Dedifferentiated amniotic fluid mesenchymal stem cell (primary cell): ENCODE data around the gene LRRC53.

Source experiments
- DNase-seq: peaks from one replicate; pipeline ENCODE4 v3.0.0-alpha.2; 2016; ENCODE audit errors: extremely low spot score

Gene LRRC53

GRCh38 chr1:74436078-74436477, 76.3 kb downstream of the LRRC53 start:
- DNase-seq = no peak

DNA sequence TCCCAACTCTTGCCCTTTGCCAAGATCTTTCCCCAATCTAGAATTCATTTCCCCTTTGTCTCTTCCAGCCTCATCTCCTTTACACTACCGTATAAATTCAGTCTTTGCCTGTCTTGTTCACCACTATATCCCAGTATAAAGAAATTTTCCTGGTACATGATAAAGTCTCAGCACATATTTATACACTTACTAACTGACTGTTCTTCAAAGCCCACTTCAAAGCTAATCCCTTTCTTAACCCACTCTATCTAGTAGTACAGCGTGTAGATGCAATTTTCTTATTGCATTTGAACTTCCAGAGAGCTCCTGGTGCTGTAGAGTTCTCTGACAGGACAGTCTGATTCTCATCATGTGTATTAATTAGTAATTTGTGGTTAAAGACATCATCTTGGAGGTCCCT, 78.1 kb downstream of the LRRC53 start:
- DNase-seq = no peak

- DNase-seq = no peak
Observed at GRCh38 chr1:74432325-74432724, 80.1 kb downstream of the LRRC53 start.

GRCh38 chr1:74431531-74431930, 80.9 kb downstream of the LRRC53 start:
- no peak for DNase-seq

DNA sequence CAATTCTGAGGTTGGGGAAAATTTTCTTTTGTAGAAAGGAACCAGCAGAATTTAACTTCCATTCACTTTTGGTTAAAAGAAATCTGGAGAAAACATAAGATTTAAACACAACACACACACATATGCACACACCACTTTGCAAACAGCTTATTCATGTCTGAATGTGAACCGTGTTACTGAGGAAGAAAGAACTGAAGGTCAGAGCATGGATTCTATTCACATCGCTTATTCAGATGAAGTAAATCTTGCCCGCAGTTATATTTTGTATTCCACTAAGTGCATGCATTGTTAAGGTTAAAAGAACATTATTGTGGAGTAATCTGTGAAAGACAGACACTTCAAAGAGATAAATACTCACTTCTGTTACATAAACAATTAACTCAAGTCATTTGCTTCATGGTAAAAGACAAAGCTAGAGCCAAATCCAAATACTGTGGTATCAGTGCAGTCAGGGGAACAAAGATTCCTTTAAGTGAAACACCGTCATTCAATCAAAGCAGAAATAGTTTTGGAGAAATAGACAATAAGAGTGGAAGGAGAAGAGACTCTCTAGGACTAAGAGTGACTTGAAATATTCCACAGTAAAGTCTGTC, 82.0 kb downstream of the LRRC53 start:
- DNase-seq = no peak

GRCh38 chr1:74429580-74429979, 82.8 kb downstream of the LRRC53 start:
- no peak for DNase-seq

DNA sequence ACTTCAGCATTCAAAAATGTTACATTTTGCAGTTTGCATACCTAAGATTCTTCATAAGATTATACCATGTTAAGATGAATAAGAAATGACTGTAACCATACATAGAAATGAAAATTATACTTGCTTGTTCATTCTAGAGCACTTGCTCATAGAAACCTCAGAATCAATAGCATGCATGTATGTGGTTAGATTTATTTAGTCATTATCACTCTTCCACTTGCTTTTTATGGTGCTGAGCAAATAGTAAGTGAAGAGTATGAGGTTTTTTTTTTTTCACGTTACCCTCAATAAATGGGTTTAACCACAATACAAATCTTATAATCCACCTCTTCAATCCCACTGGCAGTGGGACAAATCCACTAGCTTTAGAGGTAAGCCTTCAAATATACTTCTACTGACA, 84.7 kb downstream of the LRRC53 start:
- DNase-seq = no peak

DNA sequence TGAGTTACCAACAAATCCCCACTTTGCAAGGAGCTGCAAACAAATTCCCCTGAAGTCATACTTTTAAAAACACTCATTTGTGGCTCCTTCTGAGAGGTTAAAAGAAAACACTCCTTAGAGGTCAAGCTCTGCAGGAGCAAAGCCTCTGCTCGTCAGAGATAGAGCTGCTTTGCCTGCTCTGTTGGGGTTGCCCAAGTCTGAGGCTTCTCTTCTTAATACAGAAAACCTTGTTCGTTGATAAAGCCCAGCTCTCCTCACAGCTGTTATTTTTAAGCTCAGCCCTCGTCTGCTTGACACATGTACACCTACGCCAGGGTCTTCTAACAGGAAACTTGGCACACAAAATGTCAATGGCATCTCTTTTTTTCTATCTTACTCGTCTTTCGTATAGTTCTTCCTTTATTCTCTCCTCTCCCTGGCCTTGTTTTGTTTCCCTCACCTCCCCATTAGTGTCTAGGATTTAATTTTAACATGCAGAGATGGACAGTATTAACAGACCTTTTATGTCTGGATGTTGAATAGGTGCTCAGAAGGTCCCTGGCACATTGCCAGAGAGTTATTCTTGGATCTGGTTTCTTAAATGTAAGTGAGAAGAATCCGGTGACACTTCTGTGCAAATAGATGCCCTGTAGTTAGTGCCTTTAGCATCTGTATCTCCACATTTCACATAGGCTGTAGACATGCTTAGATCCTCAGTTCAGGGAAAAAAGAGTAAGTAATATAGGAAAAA, 86.0 kb downstream of the LRRC53 start:
- DNase-seq = no peak

DNA sequence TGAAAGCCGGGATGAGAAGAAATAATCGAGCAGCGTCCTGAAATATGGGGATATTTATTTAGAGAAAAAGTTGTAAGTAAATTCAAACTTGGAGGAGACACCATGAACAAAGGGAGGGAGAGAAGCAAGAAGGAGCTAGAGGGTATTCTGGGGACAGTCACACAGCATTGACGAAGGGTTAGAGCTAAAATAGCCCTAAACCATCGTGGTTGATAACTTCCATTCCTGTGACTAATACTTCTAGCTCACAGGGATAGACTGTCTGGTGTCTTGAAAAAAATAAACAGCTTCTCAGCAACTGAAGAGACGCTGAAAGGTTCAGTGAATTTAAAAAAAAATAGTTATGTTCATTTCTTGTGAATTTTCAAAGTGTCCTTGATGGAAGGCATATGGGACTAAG, 86.7 kb downstream of the LRRC53 start:
- DNase-seq = no peak

GRCh38 chr1:74423471-74423870, 88.9 kb downstream of the LRRC53 start:
- no peak for DNase-seq

GRCh38 chr1:74422421-74423292, 89.8 kb downstream of the LRRC53 start:
- DNase-seq = no peak

DNA sequence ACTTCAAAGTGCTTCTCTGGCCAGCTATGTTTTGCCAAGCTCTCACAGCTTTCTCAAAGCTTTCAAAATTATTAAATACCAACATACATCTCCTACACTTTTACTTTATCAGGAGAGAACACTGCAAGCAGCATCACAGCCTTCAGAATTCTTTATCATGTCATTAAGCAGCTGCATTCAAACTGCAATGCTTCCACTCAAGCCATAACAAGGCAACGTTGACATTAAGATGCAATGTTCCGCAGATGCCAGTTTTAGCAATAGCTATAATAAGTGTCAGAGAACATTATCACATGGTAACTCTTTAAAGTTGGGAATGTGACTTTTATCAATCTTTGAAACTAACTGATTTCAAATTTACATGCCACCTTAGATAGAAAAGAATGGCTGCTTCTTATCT, 91.9 kb downstream of the LRRC53 start:
- DNase-seq = no peak
